Measurements from ENCODE around the gene RFLNA. TPM values are rescaled to one million over a fixed set of nuclear protein-coding genes. Genes with fewer than 3 reads are reported as not detected.

Gene RFLNA
- total RNA-seq, 6 experiments from 2014 or later: 0.12 to 0.31 TPM; not detected in 4

GRCh38 chr12:124347335-124347734 is 52.4 kb downstream of the RFLNA start:
- Histone ChIP-seq H3K36me3 (peaks cover 5 to 73% (median 23%) of the 10 kb centered on the region in 4 donors), H3K4me3 (no peak overlapping the region), H3K9me3 (no peaks in the 10 kb centered on the region), H3K27me3 (no peaks in the 10 kb centered on the region), H3K4me1 (peaks cover 0 to 2% (median 0%) of the 10 kb centered on the region in 4 donors), H3K27ac (no peak overlapping the region)
- 77% methylated on average over 8 of the region's 9 CpGs for WGBS (ENCODE audit: insufficient coverage, low coverage, low lambda C conversion rate, missing lambda C conversion rate)
- no peak for ATAC-seq
- no peak for TF ChIP-seq CTCF (IDR thresholded peaks at IDR 0.05)
- no peak for TF ChIP-seq POLR2A (IDR thresholded peaks at IDR 0.05)
- intact Hi-C loops (cut with DNase I): no loop called here
- DNase-seq: no peak

- DNase-seq (no peak), ATAC-seq (peak in 1 of 4 donors; percentile 31)
- Histone ChIP-seq H3K4me3 (no peak overlapping the region), H3K9me3 (no peaks in the 10 kb centered on the region), H3K4me1 (peaks cover 0 to 9% (median 0%) of the 10 kb centered on the region in 4 donors), H3K27me3 (no peaks in the 10 kb centered on the region), H3K27ac (no peak overlapping the region), H3K36me3 (peaks cover 5 to 66% (median 23%) of the 10 kb centered on the region in 4 donors)
- no peak for TF ChIP-seq POLR2A (IDR thresholded peaks at IDR 0.05)
- TF ChIP-seq CTCF (IDR thresholded peaks at IDR 0.05): peak; percentile 40 to 50 (median 48)
- 71% methylated on average over 6 of the region's 34 CpGs for WGBS (ENCODE audit: insufficient coverage, low coverage, low lambda C conversion rate, missing lambda C conversion rate)
- intact Hi-C loops (cut with DNase I): no loop called here
Measured at GRCh38 chr12:124347805-124348658, 53.1 kb downstream of the RFLNA start.

GRCh38 chr12:124348659-124349380 is 53.9 kb downstream of the RFLNA start:
- Histone ChIP-seq H3K4me3 (no peak overlapping the region), H3K9me3 (no peaks in the 10 kb centered on the region), H3K27me3 (no peaks in the 10 kb centered on the region), H3K27ac (no peak overlapping the region), H3K4me1 (peaks cover 0 to 13% (median 0%) of the 10 kb centered on the region in 4 donors), H3K36me3 (peaks cover 5 to 58% (median 23%) of the 10 kb centered on the region in 4 donors)
- ATAC-seq (no peak), DNase-seq (no peak)
- intact Hi-C loops (cut with DNase I): no loop called here
- no peak for TF ChIP-seq CTCF (IDR thresholded peaks at IDR 0.05)
- no peak for TF ChIP-seq POLR2A (IDR thresholded peaks at IDR 0.05)
- WGBS (ENCODE audit: insufficient coverage, low coverage, low lambda C conversion rate, missing lambda C conversion rate): 83% methylated on average over 5 of the region's 32 CpGs

GRCh38 chr12:124350491-124350890 is 55.6 kb downstream of the RFLNA start:
- TF ChIP-seq POLR2A (IDR thresholded peaks at IDR 0.05) (no peak), CTCF (IDR thresholded peaks at IDR 0.05) (no peak)
- WGBS (ENCODE audit: insufficient coverage, low coverage, low lambda C conversion rate, missing lambda C conversion rate): 79% methylated on average over 4 of the region's 18 CpGs
- Histone ChIP-seq H3K4me3 (no peak overlapping the region), H3K36me3 (peaks cover 3 to 46% (median 23%) of the 10 kb centered on the region in 4 donors), H3K9me3 (no peaks in the 10 kb centered on the region), H3K27ac (no peak overlapping the region), H3K4me1 (peaks cover 0 to 13% (median 0%) of the 10 kb centered on the region in 4 donors), H3K27me3 (no peaks in the 10 kb centered on the region)
- intact Hi-C loops (cut with DNase I): loop anchor here in 1 of 2 donors (10.0 kb wide), 1 partner anchor 414 kb away; no protein-coding TSS in a partner anchor
- ATAC-seq (no peak), DNase-seq (no peak)
